Fibroblast of mammary gland (primary cell): ENCODE data around the gene GTF2E1.

Experiments
- DNase-seq: peaks from one replicate; pipeline ENCODE4 v3.0.0-alpha.2; 2010; ENCODE audit warnings: low read depth
- H3K4me3 ChIP-seq: 2 replicates; pipeline ENCODE4 v1.5.1; 2011; ENCODE audit warnings: low read depth, mild to moderate bottlenecking, low read length, moderate library complexity; ENCODE audit not compliant: control insufficient read depth
- TF ChIP-seq, protein P1 (sequence below): conservative IDR thresholded peaks from 2 replicates; pipeline ENCODE4 v1.5.1; 2011; ENCODE audit warnings: low read depth, low read length, inconsistent platforms; ENCODE audit not compliant: control insufficient read depth, insufficient read depth

Gene GTF2E1

DNA sequence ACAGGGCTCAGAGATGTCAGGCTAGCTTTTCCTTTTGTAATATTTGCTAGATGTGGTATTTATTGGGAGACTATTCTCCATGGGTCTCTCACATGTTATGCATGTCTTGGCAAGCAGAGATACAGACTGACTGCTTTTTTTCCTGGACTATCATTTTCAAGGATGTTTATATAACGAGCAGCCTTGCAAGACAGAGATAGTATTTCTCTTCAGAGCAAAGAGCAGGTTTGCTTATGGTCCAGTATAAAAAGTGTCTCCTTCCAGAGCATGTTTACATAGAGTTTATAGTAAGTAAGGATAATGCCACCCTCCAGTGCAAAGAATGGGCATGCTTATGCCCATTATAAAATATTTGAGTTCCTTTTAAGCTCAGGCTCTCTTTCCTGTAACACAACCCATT, 24.6 kb downstream of the GTF2E1 start:
- TF ChIP-seq, protein P1, sequence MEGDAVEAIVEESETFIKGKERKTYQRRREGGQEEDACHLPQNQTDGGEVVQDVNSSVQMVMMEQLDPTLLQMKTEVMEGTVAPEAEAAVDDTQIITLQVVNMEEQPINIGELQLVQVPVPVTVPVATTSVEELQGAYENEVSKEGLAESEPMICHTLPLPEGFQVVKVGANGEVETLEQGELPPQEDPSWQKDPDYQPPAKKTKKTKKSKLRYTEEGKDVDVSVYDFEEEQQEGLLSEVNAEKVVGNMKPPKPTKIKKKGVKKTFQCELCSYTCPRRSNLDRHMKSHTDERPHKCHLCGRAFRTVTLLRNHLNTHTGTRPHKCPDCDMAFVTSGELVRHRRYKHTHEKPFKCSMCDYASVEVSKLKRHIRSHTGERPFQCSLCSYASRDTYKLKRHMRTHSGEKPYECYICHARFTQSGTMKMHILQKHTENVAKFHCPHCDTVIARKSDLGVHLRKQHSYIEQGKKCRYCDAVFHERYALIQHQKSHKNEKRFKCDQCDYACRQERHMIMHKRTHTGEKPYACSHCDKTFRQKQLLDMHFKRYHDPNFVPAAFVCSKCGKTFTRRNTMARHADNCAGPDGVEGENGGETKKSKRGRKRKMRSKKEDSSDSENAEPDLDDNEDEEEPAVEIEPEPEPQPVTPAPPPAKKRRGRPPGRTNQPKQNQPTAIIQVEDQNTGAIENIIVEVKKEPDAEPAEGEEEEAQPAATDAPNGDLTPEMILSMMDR: no peak
- no peak overlapping the region for H3K4me3 ChIP-seq
- no peak for DNase-seq

GRCh38 chr3:120769436-120769835, 26.9 kb downstream of the GTF2E1 start:
- H3K4me3 ChIP-seq: no peak overlapping the region
- TF ChIP-seq, protein P1: no peak
- no peak for DNase-seq

DNA sequence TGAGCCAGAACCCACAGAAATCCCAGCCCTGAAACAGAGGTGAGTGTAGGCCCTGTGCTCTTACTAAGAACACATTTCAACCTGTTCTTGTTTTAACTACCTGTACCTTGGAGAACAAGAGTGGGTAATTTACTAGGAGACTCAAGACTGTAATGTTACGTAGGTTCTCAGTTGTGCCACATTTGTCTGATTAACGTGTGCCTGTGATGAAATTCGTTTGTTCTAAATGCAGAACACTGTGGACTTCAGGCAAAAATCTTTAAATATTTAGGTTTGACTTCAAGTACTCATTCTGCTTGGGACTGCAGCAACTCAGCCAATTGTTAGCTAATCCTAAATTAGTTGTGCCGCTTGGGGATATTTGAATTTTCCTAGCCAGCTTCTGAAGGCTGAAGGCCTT, 28.3 kb downstream of the GTF2E1 start:
- DNase-seq: no peak

GRCh38 chr3:120772081-120772480, 29.5 kb downstream of the GTF2E1 start:
- no peak for DNase-seq
- TF ChIP-seq, protein P1: no peak
- H3K4me3 ChIP-seq: no peak overlapping the region

More for the DNA sequence above, 28.3 kb downstream of the GTF2E1 start:
- TF ChIP-seq, protein P1: no peak
- H3K4me3 ChIP-seq: no peak overlapping the region

DNA sequence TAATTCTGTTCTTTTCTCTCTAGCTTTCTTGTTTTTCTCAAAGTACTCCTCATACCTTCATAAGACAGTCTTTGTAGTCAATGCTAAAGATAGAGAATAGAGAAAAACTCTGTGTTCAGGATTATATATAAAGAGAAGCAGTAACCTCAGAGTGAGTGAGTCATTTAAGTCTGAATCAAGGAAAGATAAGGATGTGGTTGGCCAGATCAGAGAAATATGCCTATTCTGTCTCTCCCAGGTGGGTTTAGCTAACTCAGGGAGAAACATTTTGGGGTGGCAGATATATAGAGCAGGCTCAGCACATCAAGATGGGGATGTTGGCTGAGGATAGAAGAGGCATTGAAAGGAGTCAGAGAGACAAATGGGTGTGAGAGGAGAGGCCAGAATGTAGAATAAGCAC, 31.4 kb downstream of the GTF2E1 start:
- no peak overlapping the region for H3K4me3 ChIP-seq
- DNase-seq: peak; percentile 24
- TF ChIP-seq, protein P1: no peak

- DNase-seq: no peak
- H3K4me3 ChIP-seq: no peak overlapping the region
- TF ChIP-seq, protein P1: no peak
Observed at GRCh38 chr3:120775411-120775810, 32.9 kb downstream of the GTF2E1 start.

GRCh38 chr3:120778776-120779175, 36.2 kb downstream of the GTF2E1 start:
- H3K4me3 ChIP-seq: no peak overlapping the region
- TF ChIP-seq, protein P1: no peak

More at GRCh38 chr3:120778776-120779175, 36.2 kb downstream of the GTF2E1 start:
- DNase-seq: no peak
